ENCODE measurements around the gene SFMBT2. TPM values are rescaled to one million over a fixed set of nuclear protein-coding genes. Genes with fewer than 3 reads are reported as not detected.

Gene SFMBT2
- total and polyA plus RNA-seq, 2 of the 13 experiments (the other 11 are each of a cell fraction or from before 2014, with no cell fraction given), result 0.01 to 0.02 TPM

- POLR2A ChIA-PET, result no interaction called here
Observed at GRCh38 chr10:7449063-7449695, 38.3 kb upstream of the SFMBT2 start.

GRCh38 chr10:7445474-7446185 lies 34.8 kb upstream of the SFMBT2 start:
- intact Hi-C loops (cut with micrococcal nuclease; ENCODE audit: unreplicated experiment), result no loop called here
- H4K20me1 ChIP-seq (ENCODE audit: insufficient read depth, low read length), result no peaks in the 10 kb centered on the region
- no TSS peak for BruUV-seq (replicated peaks)
- peaks cover 0 to 31% of the 10 kb centered on the region in 2 experiments; a peak in 3 of 5 replicates for H3K27me3 ChIP-seq (ENCODE audit: control insufficient read depth in 1 of 2, insufficient read depth in 2 of 2, low read length in 2 of 2)
- FAIRE-seq, result no peak
- H3K9me3 ChIP-seq (ENCODE audit: low read length), result peaks cover 9% of the 10 kb centered on the region
- TF ChIP-seq ZNF143 (CRISPR knock-in tag; IDR thresholded peaks at IDR 0.05), result no peak
- TF ChIP-seq NPAS2 (CRISPR knock-in tag; IDR thresholded peaks at IDR 0.05; ENCODE audit: borderline replicate concordance), result no peak
- no peak for TF ChIP-seq SIN3A (IDR thresholded peaks at IDR 0.05; ENCODE audit: borderline replicate concordance, low read depth, low read length)
- no peak for TF ChIP-seq DPF2 (CRISPR knock-in tag; IDR thresholded peaks at IDR 0.05; ENCODE audit: borderline replicate concordance, low read depth)
- no peak for TF ChIP-seq SP2 (CRISPR knock-in tag; IDR thresholded peaks at IDR 0.05)
- TF ChIP-seq HNRNPUL1 (IDR thresholded peaks at IDR 0.05; ENCODE audit: low read depth, low read length), result no peak
- no peak for TF ChIP-seq ZNF235 (CRISPR knock-in tag; IDR thresholded peaks at IDR 0.05; ENCODE audit: borderline replicate concordance)
- TF ChIP-seq ZBTB7A (CRISPR knock-in tag; IDR thresholded peaks at IDR 0.05), result no peak
- TF ChIP-seq CREB1 (IDR thresholded peaks at IDR 0.05), result no peak
- TF ChIP-seq CREB1 (CRISPR knock-in tag; IDR thresholded peaks at IDR 0.05), result no peak
- no peak for TF ChIP-seq ATAD3A (CRISPR knock-in tag; IDR thresholded peaks at IDR 0.05)
- TF ChIP-seq ZNF180 (CRISPR knock-in tag; IDR thresholded peaks at IDR 0.05; ENCODE audit: borderline replicate concordance, low read depth), result no peak
- no peak for ATAC-seq
- WGBS (ENCODE audit: low lambda C conversion rate), result 27% methylated on average over 7 of the region's 7 CpGs
- no peak overlapping the region for H3K4me2 ChIP-seq (ENCODE audit: low read depth, low read length)
- no peaks in the 10 kb centered on the region for H3K79me2 ChIP-seq (ENCODE audit: insufficient read depth, low read length)
- CTCF ChIA-PET (ENCODE audit: low intra/inter-chr PET ratio, low total read pairs), result no interaction called here
- no peak overlapping the region for H3K9ac ChIP-seq (ENCODE audit: insufficient read depth, low read depth, low read length)
- in situ Hi-C loops (cut with HindIII; ENCODE audit: extremely low pct_ligation_motif_present, low pct_unique_long_range_greater_than_20kb), result no loop called here
- H3K36me3 ChIP-seq (replicated peaks in 1 of 2; ENCODE audit: control insufficient read depth in 1 of 2, insufficient read depth in 2 of 2, low read length in 2 of 2), result no peaks in the 10 kb centered on the region
- POLR2A ChIA-PET, result no interaction called here
- DNase-seq (ENCODE audit: low spot score), result no peak
- H2AFZ ChIP-seq (ENCODE audit: low read length), result no peak overlapping the region
- no peaks in the 10 kb centered on the region for H3K4me1 ChIP-seq (ENCODE audit: insufficient read depth, low read length)
- H3K4me3 ChIP-seq (replicated peaks in 1 of 3; ENCODE audit: insufficient read depth in 1 of 3, low read depth in 2 of 3, low read length in 3 of 3), result no peak overlapping the region
- no peak overlapping the region for H3K27ac ChIP-seq (ENCODE audit: extremely low read length, insufficient read depth, low read length)

More at GRCh38 chr10:7449063-7449695, 38.3 kb upstream of the SFMBT2 start:
- BruUV-seq (replicated peaks), result no TSS peak
- H3K4me2 ChIP-seq (ENCODE audit: low read depth, low read length), result no peak overlapping the region
- TF ChIP-seq MAFK (conservative IDR thresholded peaks at IDR 0.05 in 1 of 2, IDR thresholded peaks at IDR 0.05 in 1 of 2; ENCODE audit: low read length in 2 of 2), result no peak
- peak; percentile 95 for TF ChIP-seq ZNF317 (CRISPR knock-in tag; IDR thresholded peaks at IDR 0.05)
- no peaks in the 10 kb centered on the region for H3K36me3 ChIP-seq (replicated peaks in 1 of 2; ENCODE audit: control insufficient read depth in 1 of 2, insufficient read depth in 2 of 2, low read length in 2 of 2)
- WGBS (ENCODE audit: low lambda C conversion rate), result 13% methylated on average over 4 of the region's 4 CpGs
- CTCF ChIA-PET (ENCODE audit: low intra/inter-chr PET ratio, low total read pairs), result no interaction called here
- H4K20me1 ChIP-seq (ENCODE audit: insufficient read depth, low read length), result no peaks in the 10 kb centered on the region
- DNase-seq (ENCODE audit: low spot score) (no peak), FAIRE-seq (no peak), ATAC-seq (no peak)
- no peaks in the 10 kb centered on the region for H3K4me1 ChIP-seq (ENCODE audit: insufficient read depth, low read length)
- H3K79me2 ChIP-seq (ENCODE audit: insufficient read depth, low read length), result no peaks in the 10 kb centered on the region
- H2AFZ ChIP-seq (ENCODE audit: low read length), result no peak overlapping the region
- in situ Hi-C loops (cut with HindIII; ENCODE audit: extremely low pct_ligation_motif_present, low pct_unique_long_range_greater_than_20kb), result no loop called here
- intact Hi-C loops (cut with micrococcal nuclease; ENCODE audit: unreplicated experiment), result no loop called here
- H3K4me3 ChIP-seq (replicated peaks in 1 of 3; ENCODE audit: insufficient read depth in 1 of 3, low read depth in 2 of 3, low read length in 3 of 3), result no peak overlapping the region
- no peak overlapping the region for H3K27ac ChIP-seq (ENCODE audit: extremely low read length, insufficient read depth, low read length)
- peaks cover 9% of the 10 kb centered on the region for H3K9me3 ChIP-seq (ENCODE audit: low read length)
- H3K27me3 ChIP-seq (ENCODE audit: control insufficient read depth in 1 of 2, insufficient read depth in 2 of 2, low read length in 2 of 2), result peaks cover 0 to 11% of the 10 kb centered on the region in 2 experiments; a peak in 2 of 5 replicates
- H3K9ac ChIP-seq (ENCODE audit: insufficient read depth, low read depth, low read length), result no peak overlapping the region

All from HepG2 (cell line).